Epithelial cell of proximal tubule (primary cell): ENCODE measurements around the gene ZBTB47. TPM values are rescaled to one million over a fixed set of nuclear protein-coding genes. Genes with fewer than 3 reads are reported as not detected.

ENCODE experiments used
- DNase-seq: peaks from one replicate; pipeline ENCODE4 v3.0.0-alpha.2; 2011; ENCODE audit warnings: low read depth
- H3K4me3 ChIP-seq: 2 replicates; pipeline ENCODE4 v1.5.1; 2011; ENCODE audit warnings: low read depth, mild to moderate bottlenecking, low read length
- CTCF ChIP-seq: conservative IDR thresholded peaks from 2 replicates; pipeline ENCODE4 v1.5.1; 2012; ENCODE audit warnings: low read depth, mild to moderate bottlenecking, low read length
- total RNA-seq: library from RNA; depleted of rRNA; stranded (reverse); fragments of >200 nt; gene quantifications from 2 replicates; pipeline ENCODE4 v1.2.3, GENCODE V29; 2015

The ZBTB47 gene
- total RNA-seq, 1 donor from 2014 or later, result 5.6 TPM

GRCh38 chr3:42688487-42689420, 35.3 kb downstream of the ZBTB47 start:
- no peak overlapping the region for H3K4me3 ChIP-seq
- no peak for TF ChIP-seq CTCF
- no peak for DNase-seq

- H3K4me3 ChIP-seq, result no peak overlapping the region
- no peak for DNase-seq
- no peak for TF ChIP-seq CTCF
Measured at GRCh38 chr3:42689421-42690014, 36.0 kb downstream of the ZBTB47 start.

GRCh38 chr3:42690191-42690590, 36.7 kb downstream of the ZBTB47 start:
- no peak overlapping the region for H3K4me3 ChIP-seq
- no peak for TF ChIP-seq CTCF
- DNase-seq, result no peak

- H3K4me3 ChIP-seq, result no peak overlapping the region
- no peak for DNase-seq
- TF ChIP-seq CTCF, result no peak
Measured at GRCh38 chr3:42690766-42691680, 37.5 kb downstream of the ZBTB47 start.

- TF ChIP-seq CTCF, result no peak
- DNase-seq, result no peak
- H3K4me3 ChIP-seq, result no peak overlapping the region
Measured at GRCh38 chr3:42691816-42692666, 38.5 kb downstream of the ZBTB47 start.
